GOT3 (cell line): ENCODE results near the gene CBLL1.

Experiments
- DNase-seq: peaks from one replicate; lab custom pipeline; 2025; ENCODE audit warnings: mixed read lengths; lab: John Stamatoyannopoulos, UW

Gene CBLL1

GRCh38 chr7:107742678-107743566 is 1.0 kb upstream of the CBLL1 start:
- no peak for DNase-seq

DNA sequence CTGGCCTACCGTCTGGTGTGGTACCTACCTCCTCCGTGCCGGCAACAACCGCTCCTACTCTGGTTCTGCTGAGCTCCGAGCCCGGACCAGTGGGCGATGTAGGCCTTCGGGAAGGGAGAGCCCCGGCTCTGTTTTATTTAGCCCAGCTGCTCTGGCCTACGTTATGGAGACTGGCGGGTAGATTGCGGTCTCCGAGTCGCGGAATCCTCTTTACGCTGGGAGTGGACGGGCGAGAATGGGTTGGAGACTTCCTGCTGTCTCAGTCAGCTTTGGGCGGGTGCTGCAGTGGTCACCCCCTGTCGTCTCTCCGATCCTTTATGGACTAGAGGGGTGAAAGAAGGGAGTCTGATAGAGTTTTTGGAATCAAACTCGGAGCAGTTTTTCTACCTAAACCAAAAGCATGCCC is 406 bp downstream of the CBLL1 start:
- no peak for DNase-seq

- DNase-seq, result no peak
Observed at GRCh38 chr7:107746006-107746405, 2.1 kb downstream of the CBLL1 start.

DNA sequence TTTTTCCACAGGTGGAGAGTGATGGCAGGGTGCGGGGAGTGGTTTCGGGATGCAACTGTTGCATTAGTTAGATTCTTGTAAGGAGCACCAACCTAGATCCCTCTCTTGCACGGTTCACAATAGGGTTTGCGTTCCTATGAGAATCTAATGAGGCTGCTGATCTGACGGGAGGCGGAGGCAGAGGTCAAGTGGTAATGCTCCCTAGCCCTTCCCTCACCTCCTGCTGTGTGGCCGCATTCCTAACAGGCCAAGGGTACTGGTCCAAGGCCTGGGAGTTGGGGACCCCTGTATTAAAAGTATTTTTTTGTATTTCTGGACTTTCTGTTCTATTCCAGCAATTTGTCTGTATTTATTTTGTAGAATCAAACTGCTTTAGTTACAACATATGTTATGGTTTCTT is 7.2 kb downstream of the CBLL1 start:
- no peak for DNase-seq

- no peak for DNase-seq
Observed at GRCh38 chr7:107754642-107755041, 10.7 kb downstream of the CBLL1 start.

- DNase-seq, result no peak
Observed at GRCh38 chr7:107758667-107759066, 14.7 kb downstream of the CBLL1 start.

DNA sequence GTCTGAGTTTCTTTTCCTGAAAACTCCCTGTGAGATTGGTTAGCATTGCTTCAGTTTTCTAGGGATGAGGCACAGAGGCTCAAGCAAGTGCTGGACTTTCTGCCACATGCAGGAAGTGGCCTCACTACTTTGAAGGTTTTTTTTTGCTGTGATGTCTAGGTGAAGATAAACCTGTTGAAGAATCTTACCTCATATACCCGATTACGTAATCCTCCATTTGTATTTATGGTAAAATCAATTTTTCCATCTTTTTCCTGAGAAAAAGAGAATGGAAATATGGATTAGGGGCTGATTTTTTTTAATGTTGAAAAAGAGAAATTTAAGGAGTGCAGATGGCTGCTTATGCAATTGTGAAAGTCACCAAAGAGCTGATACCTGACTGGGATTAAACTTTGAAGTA is 23.4 kb downstream of the CBLL1 start:
- DNase-seq, result no peak

- DNase-seq, result no peak
Observed at GRCh38 chr7:107768263-107768662, 24.3 kb downstream of the CBLL1 start.

DNA sequence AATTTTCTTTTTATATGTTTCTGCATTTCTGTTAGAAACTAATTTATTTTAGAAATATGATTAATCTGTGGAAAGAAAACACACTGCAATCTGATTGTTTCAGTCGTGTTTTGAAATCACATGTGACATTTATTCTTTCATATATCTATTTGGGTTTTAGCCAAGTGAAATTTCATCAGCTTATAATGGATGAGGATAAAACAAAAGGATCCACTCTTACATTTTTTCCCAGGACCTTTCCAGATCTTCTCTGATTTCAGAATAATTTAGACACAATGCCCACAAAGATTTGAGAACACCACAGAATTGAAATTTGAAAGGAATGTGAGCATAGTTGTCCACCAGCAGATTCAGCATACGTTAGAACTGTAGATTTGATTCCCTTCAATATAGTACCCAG is 29.1 kb downstream of the CBLL1 start:
- no peak for DNase-seq

DNA sequence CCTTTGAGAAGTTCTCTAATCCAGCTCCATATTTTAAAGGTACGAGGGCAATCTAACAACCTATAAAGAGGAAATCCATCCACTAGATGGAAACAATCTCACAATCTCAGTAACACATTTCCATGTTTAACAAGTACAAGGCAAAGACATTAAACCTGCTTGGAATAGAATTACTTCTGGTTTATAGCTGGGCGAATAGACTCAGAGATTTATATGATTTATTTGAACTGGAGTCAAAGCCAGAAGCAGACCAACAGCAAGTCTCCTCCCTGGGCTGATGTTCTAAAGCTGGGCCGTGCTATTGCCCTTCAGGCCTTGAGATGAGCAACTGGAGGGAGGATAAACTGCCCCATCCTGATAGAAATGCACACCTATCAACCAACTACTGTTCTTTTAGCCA is 33.8 kb downstream of the CBLL1 start:
- DNase-seq, result no peak

DNA sequence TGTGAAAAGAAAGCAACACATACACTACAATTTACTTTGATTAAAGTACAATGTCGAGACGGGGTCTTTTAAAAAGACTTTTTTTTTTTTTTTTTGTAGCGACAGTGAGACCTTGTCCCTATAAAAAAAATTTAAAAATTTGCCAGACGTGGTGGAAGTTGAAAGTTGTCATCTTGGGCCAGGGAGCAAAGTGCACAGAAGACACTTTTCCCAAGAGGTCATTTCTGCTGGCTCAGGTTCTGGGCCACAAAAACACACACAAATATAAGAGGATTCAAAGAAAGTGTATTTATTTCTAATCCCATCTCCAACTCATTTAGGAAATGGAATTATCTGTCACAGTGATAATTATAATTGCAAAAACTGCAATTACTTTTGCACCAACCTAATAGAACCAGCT is 34.3 kb downstream of the CBLL1 start:
- DNase-seq, result no peak

DNA sequence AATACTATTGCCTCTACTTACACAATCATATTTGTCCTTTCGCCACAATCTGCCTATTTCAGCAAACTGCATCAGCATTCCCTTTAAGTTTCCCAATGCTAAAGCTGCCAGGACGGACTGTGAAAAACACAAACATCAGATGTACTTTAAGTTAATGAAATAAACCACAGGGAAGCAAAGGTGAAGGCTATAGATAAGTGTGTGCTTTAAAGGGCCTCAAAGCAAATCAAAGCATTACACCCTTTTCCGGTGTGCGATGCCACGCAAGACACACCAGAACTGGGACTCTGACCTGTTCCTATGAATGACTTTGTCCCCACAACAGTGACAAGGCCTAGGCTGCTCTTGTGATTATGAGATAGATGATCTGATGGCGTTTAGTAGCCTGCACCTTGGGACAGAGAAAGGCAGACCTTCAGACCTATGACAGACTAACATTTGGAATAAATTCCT is 35.7 kb downstream of the CBLL1 start:
- no peak for DNase-seq

DNA sequence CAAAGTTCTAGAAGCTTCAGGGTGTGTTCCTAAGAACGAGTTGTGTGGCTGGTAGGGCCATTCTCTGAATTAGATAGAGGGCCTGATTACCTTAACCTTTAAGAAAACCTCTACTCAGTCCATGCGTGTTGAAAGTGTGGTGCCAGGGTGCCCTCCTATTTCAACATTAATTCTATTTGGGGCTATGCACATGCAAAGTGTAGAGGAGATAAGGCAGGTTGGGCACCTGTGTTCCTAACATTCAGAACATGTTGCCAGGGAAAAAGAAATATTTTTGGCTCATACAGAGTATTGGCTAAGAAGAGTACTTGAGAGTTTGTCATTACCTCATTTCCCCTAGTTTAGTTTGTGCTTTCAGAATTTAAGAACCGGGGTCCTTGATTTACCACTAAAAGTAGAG is 38.4 kb downstream of the CBLL1 start:
- no peak for DNase-seq

DNA sequence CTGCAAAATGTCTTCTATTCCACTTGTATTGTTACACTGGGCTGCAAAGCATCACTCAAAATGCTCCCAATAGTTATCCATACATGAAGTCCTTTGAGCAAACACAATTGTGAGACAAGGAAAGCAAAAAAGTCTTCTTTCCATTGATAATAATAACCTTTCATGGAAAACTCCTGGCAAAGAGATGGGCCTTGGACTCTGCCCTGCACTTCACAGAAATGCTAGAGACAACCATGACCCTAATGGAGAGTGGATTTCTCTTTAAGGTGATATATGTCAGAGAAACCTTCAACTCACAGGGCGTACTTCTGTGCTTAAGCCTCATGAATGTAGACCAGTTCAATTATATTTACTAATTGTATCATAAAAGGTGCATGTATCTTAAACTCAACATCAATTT is 39.7 kb downstream of the CBLL1 start:
- DNase-seq, result no peak

GRCh38 chr7:107785170-107785569 is 41.2 kb downstream of the CBLL1 start:
- DNase-seq, result no peak

- no peak for DNase-seq
Observed at GRCh38 chr7:107785926-107786325, 42.0 kb downstream of the CBLL1 start.

- no peak for DNase-seq
Observed at GRCh38 chr7:107788216-107788615, 44.3 kb downstream of the CBLL1 start.

- DNase-seq, result no peak
Observed at GRCh38 chr7:107788662-107789061, 44.7 kb downstream of the CBLL1 start.

DNA sequence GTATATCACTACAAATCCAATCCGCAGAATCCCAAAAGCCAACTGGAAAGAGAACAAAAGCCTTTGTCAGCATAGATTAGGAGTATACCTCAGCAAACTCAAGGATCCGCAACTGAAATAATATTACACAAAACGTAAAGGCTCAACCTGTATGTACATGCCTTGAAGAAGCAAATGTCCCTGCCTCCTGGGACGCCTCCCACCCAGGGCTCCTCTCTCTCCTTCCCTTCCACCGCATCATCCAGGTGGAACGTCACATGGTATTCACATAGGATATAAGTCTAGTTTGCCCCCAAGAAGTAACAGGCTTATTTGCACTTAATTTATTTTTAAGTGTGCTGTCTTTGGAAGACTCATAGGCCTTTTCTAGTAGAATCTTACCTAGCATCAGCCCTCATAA is 45.7 kb downstream of the CBLL1 start:
- no peak for DNase-seq

DNA sequence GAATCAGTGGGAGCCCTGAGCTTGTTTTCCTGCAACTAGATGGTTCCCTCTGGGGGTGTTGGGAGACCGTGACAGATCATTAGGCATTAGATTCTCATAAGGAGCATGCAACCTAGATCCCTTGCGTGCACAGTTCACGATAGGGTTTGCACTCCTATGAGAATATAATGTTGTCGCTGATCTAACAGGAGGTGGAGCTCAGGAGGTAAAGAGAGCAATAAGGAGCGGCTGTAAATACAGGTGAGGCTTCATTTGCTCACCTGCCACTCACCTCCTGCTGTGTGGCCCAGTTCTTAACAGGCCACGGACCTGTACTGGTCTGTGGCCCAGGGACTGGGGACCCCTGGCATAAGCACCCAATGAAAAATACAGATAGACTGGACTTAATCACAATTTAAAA is 48.4 kb downstream of the CBLL1 start:
- DNase-seq, result no peak

GRCh38 chr7:107799647-107800264 is 55.8 kb downstream of the CBLL1 start:
- no peak for DNase-seq

GRCh38 chr7:107803009-107803610 is 59.2 kb downstream of the CBLL1 start, which contains the start of gene SLC26A3:
Gene SLC26A3, minus strand, starts transcription at chr7:107803223. Its CDS starts 8,714 bp downstream, at chr7:107794509.
- DNase-seq, result no peak

- DNase-seq, result no peak
Observed at GRCh38 chr7:107809179-107809578, 65.2 kb downstream of the CBLL1 start.
